ENCODE results near the gene FAAP100. TPM values are rescaled to one million over a fixed set of nuclear protein-coding genes. Genes with fewer than 3 reads are reported as not detected.

The FAAP100 gene
- polyA plus RNA-seq, 1 donor from 2014 or later: 56.3 TPM

GRCh38 chr17:81492202-81492601 lies 60.0 kb downstream of the FAAP100 start:
- Histone ChIP-seq H2AFZ (ENCODE audit: low read depth, low read length) (no peak overlapping the region), H3K27me3 (ENCODE audit: insufficient read depth, low read depth, low read length) (no peaks in the 10 kb centered on the region), H4K20me1 (ENCODE audit: insufficient read depth) (no peaks in the 10 kb centered on the region), H3K9me3 (ENCODE audit: low read length) (no peaks in the 10 kb centered on the region), H3K36me3 (ENCODE audit: insufficient read depth, low read length) (no peaks in the 10 kb centered on the region), H3K4me2 (ENCODE audit: low read length) (no peak overlapping the region), H3K79me2 (replicated peaks; ENCODE audit: insufficient read depth, low read length) (peaks cover 10% of the 10 kb centered on the region), H3K27ac (ENCODE audit: low read length) (no peak overlapping the region), H3K4me3 (ENCODE audit: low read length) (no peak overlapping the region), H3K9me2 (ENCODE audit: insufficient read depth, low read length) (no peaks in the 10 kb centered on the region), H3K9ac (ENCODE audit: low read length) (no peak overlapping the region), H3F3A (ENCODE audit: insufficient read depth, low read length, poor library complexity, severe bottlenecking) (no peaks in the 10 kb centered on the region)
- TF ChIP-seq SMC3 (conservative IDR thresholded peaks at IDR 0.05; ENCODE audit: poor library complexity): no peak
- TF ChIP-seq EP300 (conservative IDR thresholded peaks at IDR 0.05; ENCODE audit: poor library complexity, severe bottlenecking): no peak
- no peak for TF ChIP-seq POLR2AphosphoS5 (IDR thresholded peaks at IDR 0.05)
- no peak for TF ChIP-seq CTCF (IDR thresholded peaks at IDR 0.05; ENCODE audit: poor library complexity, severe bottlenecking)
- no peak for TF ChIP-seq MXI1 (conservative IDR thresholded peaks at IDR 0.05; ENCODE audit: poor library complexity, severe bottlenecking)
- TF ChIP-seq EZH2 (IDR thresholded peaks at IDR 0.05; ENCODE audit: borderline replicate concordance, insufficient read depth, low read length, poor library complexity, severe bottlenecking): no peak
- TF ChIP-seq, protein P1, sequence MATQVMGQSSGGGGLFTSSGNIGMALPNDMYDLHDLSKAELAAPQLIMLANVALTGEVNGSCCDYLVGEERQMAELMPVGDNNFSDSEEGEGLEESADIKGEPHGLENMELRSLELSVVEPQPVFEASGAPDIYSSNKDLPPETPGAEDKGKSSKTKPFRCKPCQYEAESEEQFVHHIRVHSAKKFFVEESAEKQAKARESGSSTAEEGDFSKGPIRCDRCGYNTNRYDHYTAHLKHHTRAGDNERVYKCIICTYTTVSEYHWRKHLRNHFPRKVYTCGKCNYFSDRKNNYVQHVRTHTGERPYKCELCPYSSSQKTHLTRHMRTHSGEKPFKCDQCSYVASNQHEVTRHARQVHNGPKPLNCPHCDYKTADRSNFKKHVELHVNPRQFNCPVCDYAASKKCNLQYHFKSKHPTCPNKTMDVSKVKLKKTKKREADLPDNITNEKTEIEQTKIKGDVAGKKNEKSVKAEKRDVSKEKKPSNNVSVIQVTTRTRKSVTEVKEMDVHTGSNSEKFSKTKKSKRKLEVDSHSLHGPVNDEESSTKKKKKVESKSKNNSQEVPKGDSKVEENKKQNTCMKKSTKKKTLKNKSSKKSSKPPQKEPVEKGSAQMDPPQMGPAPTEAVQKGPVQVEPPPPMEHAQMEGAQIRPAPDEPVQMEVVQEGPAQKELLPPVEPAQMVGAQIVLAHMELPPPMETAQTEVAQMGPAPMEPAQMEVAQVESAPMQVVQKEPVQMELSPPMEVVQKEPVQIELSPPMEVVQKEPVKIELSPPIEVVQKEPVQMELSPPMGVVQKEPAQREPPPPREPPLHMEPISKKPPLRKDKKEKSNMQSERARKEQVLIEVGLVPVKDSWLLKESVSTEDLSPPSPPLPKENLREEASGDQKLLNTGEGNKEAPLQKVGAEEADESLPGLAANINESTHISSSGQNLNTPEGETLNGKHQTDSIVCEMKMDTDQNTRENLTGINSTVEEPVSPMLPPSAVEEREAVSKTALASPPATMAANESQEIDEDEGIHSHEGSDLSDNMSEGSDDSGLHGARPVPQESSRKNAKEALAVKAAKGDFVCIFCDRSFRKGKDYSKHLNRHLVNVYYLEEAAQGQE (IDR thresholded peaks at IDR 0.05; ENCODE audit: borderline replicate concordance): no peak
- TF ChIP-seq RAD21 (conservative IDR thresholded peaks at IDR 0.05): no peak
- TF ChIP-seq TAF1 (IDR thresholded peaks at IDR 0.05; ENCODE audit: low read depth): no peak

DNA sequence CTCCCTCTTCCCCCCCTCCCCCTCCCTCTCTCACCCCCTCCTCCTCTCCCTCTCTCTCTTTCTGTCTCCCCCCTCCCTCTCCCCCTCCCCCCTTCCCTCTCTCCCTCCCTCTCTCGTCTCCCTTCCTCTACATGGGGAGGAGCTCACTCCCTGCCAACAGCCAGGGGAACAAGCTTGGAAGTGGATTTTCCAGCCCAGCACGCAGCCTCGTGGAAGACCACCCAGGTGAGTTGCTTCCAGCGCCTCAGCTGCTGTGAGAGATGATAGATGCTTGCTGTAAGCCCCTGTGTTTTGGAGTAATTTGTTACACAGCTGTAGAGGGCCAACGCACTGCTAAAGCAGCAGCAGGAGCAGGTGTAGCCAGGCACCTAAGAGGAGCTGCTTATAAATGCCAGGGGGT lies 60.4 kb downstream of the FAAP100 start:
- no peaks in the 10 kb centered on the region for H3K9me3 ChIP-seq (ENCODE audit: low read length)
- H3F3A ChIP-seq (ENCODE audit: insufficient read depth, low read length, poor library complexity, severe bottlenecking): no peaks in the 10 kb centered on the region
- H3K36me3 ChIP-seq (ENCODE audit: insufficient read depth, low read length): no peaks in the 10 kb centered on the region
- H3K9ac ChIP-seq (ENCODE audit: low read length): no peak overlapping the region
- H3K4me3 ChIP-seq (ENCODE audit: low read length): no peak overlapping the region
- no peak overlapping the region for H2AFZ ChIP-seq (ENCODE audit: low read depth, low read length)
- no peak overlapping the region for H3K4me2 ChIP-seq (ENCODE audit: low read length)
- TF ChIP-seq EP300 (conservative IDR thresholded peaks at IDR 0.05; ENCODE audit: poor library complexity, severe bottlenecking) (no peak), CTCF (IDR thresholded peaks at IDR 0.05; ENCODE audit: poor library complexity, severe bottlenecking) (no peak), EZH2 (IDR thresholded peaks at IDR 0.05; ENCODE audit: borderline replicate concordance, insufficient read depth, low read length, poor library complexity, severe bottlenecking) (no peak), RAD21 (conservative IDR thresholded peaks at IDR 0.05) (no peak), MXI1 (conservative IDR thresholded peaks at IDR 0.05; ENCODE audit: poor library complexity, severe bottlenecking) (no peak), TAF1 (IDR thresholded peaks at IDR 0.05; ENCODE audit: low read depth) (no peak), POLR2AphosphoS5 (IDR thresholded peaks at IDR 0.05) (no peak), SMC3 (conservative IDR thresholded peaks at IDR 0.05; ENCODE audit: poor library complexity) (no peak)
- TF ChIP-seq, protein P1 (IDR thresholded peaks at IDR 0.05; ENCODE audit: borderline replicate concordance): no peak
- no peaks in the 10 kb centered on the region for H3K27me3 ChIP-seq (ENCODE audit: insufficient read depth, low read depth, low read length)
- no peaks in the 10 kb centered on the region for H4K20me1 ChIP-seq (ENCODE audit: insufficient read depth)
- H3K79me2 ChIP-seq (replicated peaks; ENCODE audit: insufficient read depth, low read length): peaks cover 14% of the 10 kb centered on the region
- no peak overlapping the region for H3K27ac ChIP-seq (ENCODE audit: low read length)
- H3K9me2 ChIP-seq (ENCODE audit: insufficient read depth, low read length): no peaks in the 10 kb centered on the region
